Heart right ventricle (tissue), 16 donors: ENCODE data around the gene KCNN2. TPM values are rescaled to one million over a fixed set of nuclear protein-coding genes. Genes with fewer than 3 reads are reported as not detected.

Experiments used
- ATAC-seq, 8 donors: fragments of 200-7000 bp; cut with Tn5 transposase; one replicate each; pipeline ENCODE4 v1.9.1; 2020; ENCODE audit warnings: mild to moderate bottlenecking in 8 of 8, moderate library complexity in 8 of 8, moderate number of reproducible peaks in 1 of 8
- DNase-seq, 2 donors: peaks; one replicate each; pipeline ENCODE4 v3.0.0-alpha.2; 2020
- H3K27ac ChIP-seq, 10 donors: fragments of 200-600 bp; sonication (generic) in 2 of 10; one replicate each; pipeline versions ENCODE4 v1.5.0 to v1.8.0; 2020 to 2022; ENCODE audit warnings: mild to moderate bottlenecking in 3 of 10
- H3K27me3 ChIP-seq, 7 donors: fragments of 200-600 bp; one replicate each; pipeline ENCODE4 v1.8.0; 2021 to 2022; ENCODE audit warnings: mild to moderate bottlenecking in 2 of 7
- H3K36me3 ChIP-seq, 9 donors: fragments of 200-600 bp; sonication (generic) in 1 of 9; one replicate each; pipeline versions ENCODE4 v1.5.0 to v1.8.0; 2020 to 2022; ENCODE audit warnings: mild to moderate bottlenecking in 2 of 9
- H3K4me1 ChIP-seq, 9 donors: fragments of 200-600 bp; sonication (generic) in 1 of 9; one replicate each; pipeline versions ENCODE4 v1.5.0 to v1.8.0; 2020 to 2022; ENCODE audit warnings: mild to moderate bottlenecking in 4 of 9
- H3K4me3 ChIP-seq, 10 donors: fragments of 200-600 bp; sonication (generic) in 2 of 10; one replicate each; pipeline versions ENCODE4 v1.5.0 to v1.8.0; 2020 to 2022; ENCODE audit warnings: mild to moderate bottlenecking in 7 of 10, moderate library complexity in 2 of 10
- H3K9me3 ChIP-seq, 11 donors: fragments of 200-600 bp in 10 of 11; sonication (generic) in 2 of 11; one replicate each; pipeline versions ENCODE4 v1.5.0 to v1.8.0; 2013 to 2022; ENCODE audit warnings: mild to moderate bottlenecking in 2 of 11, control low read depth in 1 of 11, moderate library complexity in 1 of 11
- WGBS, 2 donors: extraction: QIAGEN DNeasy Blood & Tissue Kit; methylation state at CpG; one replicate each; pipeline ENCODE4 v1.1.7; 2013; ENCODE audit warnings: inconsistent platforms in 1 of 2; 5-methylcytosine and 5-hydroxymethylcytosine counted together
- intact Hi-C, 10 donors: fragments of 100-400 bp; cut with DNase I; formaldehyde crosslinking; loops; one replicate each; pipeline versions ENCODE4 v1.11.1 to v1.14.2; 2022
- polyA plus RNA-seq, 2 donors: library from polyadenylated mRNA; stranded (reverse); fragments of 200-250 nt; gene quantifications; one replicate each; pipeline ENCODE4 v1.2.3, GENCODE V29; 2013
- total RNA-seq, 10 donors: library from RNA; stranded (reverse); fragmentation: NEBNext Ultra II Directional in 3 of 10; extraction: Animal tissue kit (Norgen Biotek cat#: 25700) in 3 of 10; gene quantifications; one replicate each; pipeline versions ENCODE4 v1.2.1 to v1.2.4, GENCODE V29; 2021 to 2023
- TF ChIP-seq, protein P1 (sequence below), 9 donors: fragments of 200-600 bp; sonication (generic) in 2 of 9; IDR thresholded peaks; one replicate each; pipeline versions ENCODE4 v1.5.0 to v1.8.0; 2021 to 2022; ENCODE audit warnings: antibody characterized with exemption in 9 of 9, mild to moderate bottlenecking in 5 of 9, moderate library complexity in 1 of 9
- donor health status: Arrhythmogenic right ventricular cardiomyopathy.
- donor health status: ischemic (EF 13 %, LVEDD 7.1; RV severe dilation, severe dysfunction).
- donor health status: healthy with polysubstance abuse.
- donor health status: DM: no; HTN: yes; CAD: no.
- donor health status: DM: no; HTN: no; CAD: no.
- donor health status: ischemic (EF 25% LVEDD 6.9; RV normal size, moderate dysfunction).
- donor health status: ischemic (EF 25% LVEDD 5.7; RV mildly dilated, moderate dysfunction).
- donor health status: healthy.
- donor health status: DM: yes; HTN: yes; CAD: no.
- donor health status: Ischemic cardiomyopathy.
- donor health status: ischemic (EF 35%, LVEDD 5.7; RV mildly dilated, moderate dysfunction).
- donor health status: nonischemic (EF 11% LVEDD 7.7; RV severe dilation, severe dysfunction).
- donor health status: DM: yes; HTN: yes; CAD: no.
- donor health status: PGD.
- donor health status: ischemic (EF 29% LVEDD 5.4; RV normal size, mild dysfunction).
- donor health status: nonischemic (EF 23%, LVEDD 6.1; RV moderate dilation, normal function).

The KCNN2 gene
- total and polyA plus RNA-seq, 12 donors = 1.0 to 10.7 (median 7.6) TPM

DNA sequence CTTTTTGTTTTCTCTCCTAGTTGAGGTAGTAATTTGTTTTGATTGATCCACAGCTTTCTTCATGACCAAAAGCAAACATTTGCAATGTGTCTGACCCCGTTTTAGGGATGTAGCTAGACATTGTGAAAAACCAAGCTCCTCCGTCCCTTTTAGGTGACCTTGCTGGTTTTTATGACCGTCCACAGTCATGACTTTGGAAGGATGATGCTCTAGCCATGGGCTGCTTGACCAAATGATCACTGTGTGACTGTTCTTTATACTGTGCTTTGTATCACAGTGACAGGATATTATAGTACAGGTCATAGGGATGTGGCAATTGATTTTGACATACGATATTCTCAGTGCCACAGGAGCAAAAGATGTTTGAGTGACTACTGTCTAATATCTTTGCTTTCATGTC, 54.4 kb downstream of the KCNN2 start:
- H3K36me3 ChIP-seq = no peaks in the 10 kb centered on the region
- ATAC-seq (no peak), DNase-seq (no peak)
- H3K27ac ChIP-seq = no peak overlapping the region
- 91% methylated on average over 4 of the region's 4 CpGs for WGBS, 2 donors
- TF ChIP-seq, protein P1, sequence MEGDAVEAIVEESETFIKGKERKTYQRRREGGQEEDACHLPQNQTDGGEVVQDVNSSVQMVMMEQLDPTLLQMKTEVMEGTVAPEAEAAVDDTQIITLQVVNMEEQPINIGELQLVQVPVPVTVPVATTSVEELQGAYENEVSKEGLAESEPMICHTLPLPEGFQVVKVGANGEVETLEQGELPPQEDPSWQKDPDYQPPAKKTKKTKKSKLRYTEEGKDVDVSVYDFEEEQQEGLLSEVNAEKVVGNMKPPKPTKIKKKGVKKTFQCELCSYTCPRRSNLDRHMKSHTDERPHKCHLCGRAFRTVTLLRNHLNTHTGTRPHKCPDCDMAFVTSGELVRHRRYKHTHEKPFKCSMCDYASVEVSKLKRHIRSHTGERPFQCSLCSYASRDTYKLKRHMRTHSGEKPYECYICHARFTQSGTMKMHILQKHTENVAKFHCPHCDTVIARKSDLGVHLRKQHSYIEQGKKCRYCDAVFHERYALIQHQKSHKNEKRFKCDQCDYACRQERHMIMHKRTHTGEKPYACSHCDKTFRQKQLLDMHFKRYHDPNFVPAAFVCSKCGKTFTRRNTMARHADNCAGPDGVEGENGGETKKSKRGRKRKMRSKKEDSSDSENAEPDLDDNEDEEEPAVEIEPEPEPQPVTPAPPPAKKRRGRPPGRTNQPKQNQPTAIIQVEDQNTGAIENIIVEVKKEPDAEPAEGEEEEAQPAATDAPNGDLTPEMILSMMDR (IDR thresholded peaks at IDR 0.05) = no peak
- H3K4me1 ChIP-seq = no peaks in the 10 kb centered on the region
- no peaks in the 10 kb centered on the region for H3K27me3 ChIP-seq
- H3K9me3 ChIP-seq = no peaks in the 10 kb centered on the region
- no peak overlapping the region for H3K4me3 ChIP-seq
- intact Hi-C loops = no loop called here

DNA sequence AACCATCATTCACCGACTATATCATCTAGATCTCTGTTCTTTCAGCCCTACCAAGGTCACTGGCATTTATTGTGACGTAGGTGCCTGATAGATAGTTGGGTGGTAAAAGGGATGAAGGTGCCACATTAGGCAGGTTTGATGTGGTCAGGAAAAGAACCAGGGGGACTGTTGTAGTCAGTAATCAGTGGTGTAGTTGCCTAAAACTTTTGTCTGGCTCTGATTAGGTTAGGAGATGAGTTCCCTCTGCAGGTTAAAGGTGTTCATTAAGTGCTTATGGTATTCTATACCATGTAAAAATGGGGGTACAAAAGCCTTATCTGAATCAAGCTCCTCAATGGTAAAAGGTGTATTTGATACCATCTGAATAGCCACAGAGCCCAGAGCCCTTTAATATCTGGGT, 55.6 kb downstream of the KCNN2 start:
- intact Hi-C loops = no loop called here
- ATAC-seq (no peak), DNase-seq (no peak)
- no peaks in the 10 kb centered on the region for H3K27me3 ChIP-seq
- H3K9me3 ChIP-seq = no peaks in the 10 kb centered on the region
- H3K27ac ChIP-seq = no peak overlapping the region
- no peaks in the 10 kb centered on the region for H3K4me1 ChIP-seq
- 79 to 83% methylated on average over 2 of the region's 2 CpGs for WGBS, 2 donors
- H3K36me3 ChIP-seq = no peaks in the 10 kb centered on the region
- no peak overlapping the region for H3K4me3 ChIP-seq
- TF ChIP-seq, protein P1 (IDR thresholded peaks at IDR 0.05) = no peak

DNA sequence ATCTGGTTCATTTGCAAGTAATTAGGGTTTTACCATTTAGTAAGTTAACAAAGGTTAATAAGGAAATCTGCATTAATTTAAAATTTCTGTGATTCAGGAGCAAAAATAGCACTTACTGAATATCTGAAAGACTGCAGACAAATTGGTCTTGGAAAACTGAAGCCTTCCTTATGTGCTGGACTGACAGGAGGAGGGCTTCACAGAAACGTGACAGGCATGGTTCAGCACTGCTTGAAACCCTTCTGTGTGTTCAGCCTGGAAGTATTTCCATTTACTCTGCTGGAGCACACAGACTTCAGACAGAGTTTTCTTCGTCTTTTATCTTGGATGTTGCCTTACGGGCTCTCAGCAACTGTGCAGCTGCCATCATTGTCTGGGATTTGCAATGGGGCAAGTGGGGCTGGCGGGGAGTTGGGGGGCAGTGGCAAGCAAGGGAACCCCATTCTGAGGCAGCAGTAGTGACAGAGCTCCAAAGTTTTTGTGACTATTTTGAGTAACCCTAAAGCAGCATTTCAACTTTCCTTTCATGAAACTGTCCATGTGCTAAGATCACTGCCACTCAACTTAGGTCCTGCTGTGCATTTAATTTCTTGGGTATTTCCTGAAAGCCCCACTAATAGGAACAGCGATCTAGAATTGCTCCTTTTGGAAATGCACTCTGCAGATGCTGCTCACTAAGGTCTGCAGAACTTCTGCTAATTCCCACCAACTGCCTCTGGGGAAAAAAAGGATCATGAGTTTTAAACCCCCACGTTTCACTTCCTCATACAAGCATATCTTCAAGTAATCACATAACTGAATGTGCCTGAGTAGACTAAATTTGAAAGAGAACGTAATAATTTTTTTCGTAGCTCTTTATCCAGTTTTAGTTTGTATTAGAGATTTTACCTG, 56.6 kb downstream of the KCNN2 start:
- Histone ChIP-seq H3K27me3 (no peaks in the 10 kb centered on the region), H3K27ac (no peak overlapping the region), H3K36me3 (no peaks in the 10 kb centered on the region), H3K4me1 (no peaks in the 10 kb centered on the region), H3K9me3 (no peaks in the 10 kb centered on the region), H3K4me3 (no peak overlapping the region)
- 59 to 62% methylated on average over 8 of the region's 8 CpGs for WGBS, 2 donors
- DNase-seq = no peak
- no peak for ATAC-seq
- intact Hi-C loops = no loop called here
- TF ChIP-seq, protein P1 (IDR thresholded peaks at IDR 0.05) = no peak

DNA sequence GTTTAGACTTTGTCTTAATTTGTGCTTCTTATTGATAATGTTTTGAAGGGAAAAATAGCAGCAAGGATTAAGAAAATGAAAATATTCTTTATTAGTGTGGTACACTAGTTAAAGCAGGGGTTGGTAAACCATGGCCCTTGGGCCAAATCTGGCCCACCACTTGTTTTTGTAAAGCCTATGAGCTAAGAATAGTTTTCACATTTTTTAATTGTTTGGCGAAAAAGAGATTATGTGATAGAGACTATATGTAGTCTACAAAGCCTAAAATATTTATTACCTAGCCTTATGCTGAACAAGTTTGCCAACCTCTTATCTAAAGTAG, 57.2 kb downstream of the KCNN2 start:
- DNase-seq (no peak), ATAC-seq (no peak)
- TF ChIP-seq, protein P1 (IDR thresholded peaks at IDR 0.05) = no peak
- H3K27me3 ChIP-seq = no peaks in the 10 kb centered on the region
- intact Hi-C loops = no loop called here
- WGBS, 2 donors = 96% methylated on average over 1 of the region's 1 CpG
- no peak overlapping the region for H3K27ac ChIP-seq
- H3K36me3 ChIP-seq = no peaks in the 10 kb centered on the region
- no peaks in the 10 kb centered on the region for H3K4me1 ChIP-seq
- no peaks in the 10 kb centered on the region for H3K9me3 ChIP-seq
- no peak overlapping the region for H3K4me3 ChIP-seq
